HepG2 (cell line): ENCODE results near the gene UPK1A. TPM values are rescaled to one million over a fixed set of nuclear protein-coding genes. Genes with fewer than 3 reads are reported as not detected.

Source experiments
- GATAD2A ChIP-seq: IDR thresholded peaks from 2 replicates; pipeline ENCODE4 v1.6.1; 2016
- HDAC1 ChIP-seq: sonication (generic); formaldehyde crosslinking; IDR thresholded peaks from 2 replicates; pipeline ENCODE4 v1.5.1; 2020; ENCODE audit warnings: mild to moderate bottlenecking, missing genetic modification reagents
- HMGA1 ChIP-seq: sonication (generic); formaldehyde crosslinking; conservative IDR thresholded peaks from 2 replicates; pipeline ENCODE4 v1.4.0; 2020; ENCODE audit warnings: missing genetic modification reagents
- MXD4 ChIP-seq: IDR thresholded peaks from 2 replicates; pipeline ENCODE4 v1.6.1; 2016; ENCODE audit warnings: mild to moderate bottlenecking, missing biosample characterization, missing genetic modification reagents
- NFIC ChIP-seq: IDR thresholded peaks from 2 replicates; pipeline ENCODE4 v1.6.1; 2012; ENCODE audit warnings: mild to moderate bottlenecking, low read length, inconsistent platforms
- PRPF4 ChIP-seq: fragments of 200-400 bp; formaldehyde crosslinking; IDR thresholded peaks from 2 replicates; pipeline ENCODE4 v1.6.1; 2016; ENCODE audit warnings: low read length, low read depth; ENCODE audit not compliant: poor library complexity, severe bottlenecking
- SMAD3 ChIP-seq: sonication (generic); formaldehyde crosslinking; IDR thresholded peaks from 2 replicates; pipeline ENCODE4 v1.4.0; 2020; ENCODE audit warnings: missing genetic modification reagents
- ZNF224 ChIP-seq: sonication (generic); formaldehyde crosslinking; IDR thresholded peaks from 2 replicates; pipeline ENCODE4 v1.5.0; 2020; ENCODE audit warnings: mild to moderate bottlenecking, missing genetic modification reagents
- ZNF503 ChIP-seq: sonication (generic); formaldehyde crosslinking; IDR thresholded peaks from 2 replicates; pipeline ENCODE4 v1.4.0; 2020; ENCODE audit warnings: missing genetic modification reagents
- ZSCAN29 ChIP-seq: sonication (generic); formaldehyde crosslinking; conservative IDR thresholded peaks from 2 replicates; pipeline ENCODE4 v1.4.0; 2020; ENCODE audit warnings: mild to moderate bottlenecking, missing genetic modification reagents
- polyA plus RNA-seq, 8 experiments: library from polyadenylated mRNA; depleted of rRNA in 3 of 8; stranded (reverse) in 7 of 8; unstranded in 1 of 8; fragments of >200 nt; fragmentation: Illumina TruSeq in 4 of 8; extraction: Trizol in 4 of 8; gene quantifications; 2 replicates each; pipeline versions ENCODE4 v1.2.1 to v1.2.3, GENCODE V29; 2011 to 2016; ENCODE audit warnings: low read depth in 4 of 8, missing spikeins in 1 of 8, mixed read lengths in 1 of 8; ENCODE audit not compliant: insufficient read depth in 1 of 8
- total RNA-seq, 5 experiments: library from RNA; depleted of rRNA; stranded (reverse); fragments of >200 nt; fragmentation: Illumina TruSeq; extraction: Trizol; gene quantifications; 2 replicates each; pipeline ENCODE4 v1.2.3, GENCODE V29; 2016; ENCODE audit warnings: low read depth in 1 of 5
- TF ChIP-seq, protein P1 (sequence below): sonication (generic); formaldehyde crosslinking; IDR thresholded peaks from 2 replicates; pipeline ENCODE4 v1.5.0; 2020; ENCODE audit warnings: missing genetic modification reagents

The UPK1A gene
- total and polyA plus RNA-seq, 2 of the 13 experiments (the other 11 are each of a cell fraction or from before 2014, with no cell fraction given): 2.9 TPM; not detected in 1

GRCh38 chr19:35693835-35694599 is 27.7 kb downstream of the UPK1A start (continued):
- no peak for TF ChIP-seq SMAD3 (CRISPR knock-in tag)
- peak; percentile 62; the same call in 1 of the 2 replicates for TF ChIP-seq GATAD2A
- TF ChIP-seq NFIC: no peak
- TF ChIP-seq MXD4 (CRISPR knock-in tag): no peak
- TF ChIP-seq ZSCAN29: no peak
- no peak for TF ChIP-seq ZNF503
- no peak for TF ChIP-seq HDAC1
- TF ChIP-seq HMGA1 (CRISPR knock-in tag): no peak
- TF ChIP-seq ZNF224 (CRISPR knock-in tag): no peak
- TF ChIP-seq, protein P1, sequence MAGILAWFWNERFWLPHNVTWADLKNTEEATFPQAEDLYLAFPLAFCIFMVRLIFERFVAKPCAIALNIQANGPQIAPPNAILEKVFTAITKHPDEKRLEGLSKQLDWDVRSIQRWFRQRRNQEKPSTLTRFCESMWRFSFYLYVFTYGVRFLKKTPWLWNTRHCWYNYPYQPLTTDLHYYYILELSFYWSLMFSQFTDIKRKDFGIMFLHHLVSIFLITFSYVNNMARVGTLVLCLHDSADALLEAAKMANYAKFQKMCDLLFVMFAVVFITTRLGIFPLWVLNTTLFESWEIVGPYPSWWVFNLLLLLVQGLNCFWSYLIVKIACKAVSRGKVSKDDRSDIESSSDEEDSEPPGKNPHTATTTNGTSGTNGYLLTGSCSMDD (CRISPR knock-in tag): no peak
- no peak for TF ChIP-seq PRPF4
